Dermis lymphatic vessel endothelial cell (primary cell): ENCODE data around the gene ASTN1. TPM values are rescaled to one million over a fixed set of nuclear protein-coding genes. Genes with fewer than 3 reads are reported as not detected.

Source experiments
- total RNA-seq: library from RNA; depleted of rRNA; stranded (reverse); fragments of >200 nt; gene quantifications from 2 replicates; pipeline ENCODE4 v1.2.1, GENCODE V29; 2014

The ASTN1 gene
- total RNA-seq = not detected in 2 replicates

GRCh38 chr1:177164380-177165068 lies at the start of gene ASTN1:
Gene ASTN1 (minus strand): TSS chr1:177164712. CDS start chr1:177164676, 36 bp downstream.

GRCh38 chr1:177170756-177171535 lies 6.4 kb upstream of the ASTN1 start, which contains the start of gene BRINP2:
Gene BRINP2 (plus strand): TSS chr1:177170958. CDS start chr1:177229877, 58,919 bp downstream.

Other genes with a start within 250 kb of the ASTN1 start
- not detected in 2 replicates for gene BRINP2, start 6.2 kb upstream of the ASTN1 start, total RNA-seq